ENCODE measurements around the gene OPN5. TPM values are rescaled to one million over a fixed set of nuclear protein-coding genes. Genes with fewer than 3 reads are reported as not detected.

Gene OPN5
- total and polyA plus RNA-seq, 2 experiments from 2014 or later: not detected

GRCh38 chr6:47844881-47845280, 63.0 kb downstream of the OPN5 start:
- DNase-seq (ENCODE audit: low spot score): no peak
- no peak overlapping the region for H3K27ac ChIP-seq (ENCODE audit: low read depth)
- no peaks in the 10 kb centered on the region for H3K27me3 ChIP-seq (ENCODE audit: insufficient read depth)
- no peaks in the 10 kb centered on the region for H3K27me3 Mint-ChIP-seq (ENCODE audit: insufficient read depth, low read depth, poor library complexity)
- H3K4me2 ChIP-seq: no peak overlapping the region
- H4K20me1 ChIP-seq (replicated peaks; ENCODE audit: insufficient read depth): no peaks in the 10 kb centered on the region
- no peaks in the 10 kb centered on the region for H3K36me3 ChIP-seq (ENCODE audit: insufficient read depth)
- peaks cover 19% of the 10 kb centered on the region; the same call in 1 of the 2 replicates for H3K9me2 ChIP-seq (ENCODE audit: insufficient read depth)
- no peaks in the 10 kb centered on the region for H3F3A ChIP-seq (replicated peaks; ENCODE audit: low read depth)
- H3K4me1 ChIP-seq (ENCODE audit: insufficient read depth): no peaks in the 10 kb centered on the region
- H3K4me3 ChIP-seq: no peak overlapping the region
- H3K36me3 Mint-ChIP-seq (ENCODE audit: low read depth): no peaks in the 10 kb centered on the region
- no peaks in the 10 kb centered on the region for H3K9me3 Mint-ChIP-seq
- no peaks in the 10 kb centered on the region for H3K4me1 Mint-ChIP-seq
- H3K27ac Mint-ChIP-seq: no peak overlapping the region
- H3K4me3 Mint-ChIP-seq: no peak overlapping the region
- TF ChIP-seq JUNB (IDR thresholded peaks at IDR 0.05; ENCODE audit: unreplicated experiment) (no peak), ZNF331 (CRISPR knock-in tag; IDR thresholded peaks at IDR 0.05; ENCODE audit: low read depth) (no peak), STAT1 (IDR thresholded peaks at IDR 0.05; ENCODE audit: unreplicated experiment) (no peak), NANOG (IDR thresholded peaks at IDR 0.05; ENCODE audit: borderline replicate concordance) (no peak), EZH2 (IDR thresholded peaks at IDR 0.05; ENCODE audit: low read depth, unreplicated experiment) (no peak), EZH2phosphoT487 (IDR thresholded peaks at IDR 0.05; ENCODE audit: unreplicated experiment) (no peak)
- TF ChIP-seq, protein P1, sequence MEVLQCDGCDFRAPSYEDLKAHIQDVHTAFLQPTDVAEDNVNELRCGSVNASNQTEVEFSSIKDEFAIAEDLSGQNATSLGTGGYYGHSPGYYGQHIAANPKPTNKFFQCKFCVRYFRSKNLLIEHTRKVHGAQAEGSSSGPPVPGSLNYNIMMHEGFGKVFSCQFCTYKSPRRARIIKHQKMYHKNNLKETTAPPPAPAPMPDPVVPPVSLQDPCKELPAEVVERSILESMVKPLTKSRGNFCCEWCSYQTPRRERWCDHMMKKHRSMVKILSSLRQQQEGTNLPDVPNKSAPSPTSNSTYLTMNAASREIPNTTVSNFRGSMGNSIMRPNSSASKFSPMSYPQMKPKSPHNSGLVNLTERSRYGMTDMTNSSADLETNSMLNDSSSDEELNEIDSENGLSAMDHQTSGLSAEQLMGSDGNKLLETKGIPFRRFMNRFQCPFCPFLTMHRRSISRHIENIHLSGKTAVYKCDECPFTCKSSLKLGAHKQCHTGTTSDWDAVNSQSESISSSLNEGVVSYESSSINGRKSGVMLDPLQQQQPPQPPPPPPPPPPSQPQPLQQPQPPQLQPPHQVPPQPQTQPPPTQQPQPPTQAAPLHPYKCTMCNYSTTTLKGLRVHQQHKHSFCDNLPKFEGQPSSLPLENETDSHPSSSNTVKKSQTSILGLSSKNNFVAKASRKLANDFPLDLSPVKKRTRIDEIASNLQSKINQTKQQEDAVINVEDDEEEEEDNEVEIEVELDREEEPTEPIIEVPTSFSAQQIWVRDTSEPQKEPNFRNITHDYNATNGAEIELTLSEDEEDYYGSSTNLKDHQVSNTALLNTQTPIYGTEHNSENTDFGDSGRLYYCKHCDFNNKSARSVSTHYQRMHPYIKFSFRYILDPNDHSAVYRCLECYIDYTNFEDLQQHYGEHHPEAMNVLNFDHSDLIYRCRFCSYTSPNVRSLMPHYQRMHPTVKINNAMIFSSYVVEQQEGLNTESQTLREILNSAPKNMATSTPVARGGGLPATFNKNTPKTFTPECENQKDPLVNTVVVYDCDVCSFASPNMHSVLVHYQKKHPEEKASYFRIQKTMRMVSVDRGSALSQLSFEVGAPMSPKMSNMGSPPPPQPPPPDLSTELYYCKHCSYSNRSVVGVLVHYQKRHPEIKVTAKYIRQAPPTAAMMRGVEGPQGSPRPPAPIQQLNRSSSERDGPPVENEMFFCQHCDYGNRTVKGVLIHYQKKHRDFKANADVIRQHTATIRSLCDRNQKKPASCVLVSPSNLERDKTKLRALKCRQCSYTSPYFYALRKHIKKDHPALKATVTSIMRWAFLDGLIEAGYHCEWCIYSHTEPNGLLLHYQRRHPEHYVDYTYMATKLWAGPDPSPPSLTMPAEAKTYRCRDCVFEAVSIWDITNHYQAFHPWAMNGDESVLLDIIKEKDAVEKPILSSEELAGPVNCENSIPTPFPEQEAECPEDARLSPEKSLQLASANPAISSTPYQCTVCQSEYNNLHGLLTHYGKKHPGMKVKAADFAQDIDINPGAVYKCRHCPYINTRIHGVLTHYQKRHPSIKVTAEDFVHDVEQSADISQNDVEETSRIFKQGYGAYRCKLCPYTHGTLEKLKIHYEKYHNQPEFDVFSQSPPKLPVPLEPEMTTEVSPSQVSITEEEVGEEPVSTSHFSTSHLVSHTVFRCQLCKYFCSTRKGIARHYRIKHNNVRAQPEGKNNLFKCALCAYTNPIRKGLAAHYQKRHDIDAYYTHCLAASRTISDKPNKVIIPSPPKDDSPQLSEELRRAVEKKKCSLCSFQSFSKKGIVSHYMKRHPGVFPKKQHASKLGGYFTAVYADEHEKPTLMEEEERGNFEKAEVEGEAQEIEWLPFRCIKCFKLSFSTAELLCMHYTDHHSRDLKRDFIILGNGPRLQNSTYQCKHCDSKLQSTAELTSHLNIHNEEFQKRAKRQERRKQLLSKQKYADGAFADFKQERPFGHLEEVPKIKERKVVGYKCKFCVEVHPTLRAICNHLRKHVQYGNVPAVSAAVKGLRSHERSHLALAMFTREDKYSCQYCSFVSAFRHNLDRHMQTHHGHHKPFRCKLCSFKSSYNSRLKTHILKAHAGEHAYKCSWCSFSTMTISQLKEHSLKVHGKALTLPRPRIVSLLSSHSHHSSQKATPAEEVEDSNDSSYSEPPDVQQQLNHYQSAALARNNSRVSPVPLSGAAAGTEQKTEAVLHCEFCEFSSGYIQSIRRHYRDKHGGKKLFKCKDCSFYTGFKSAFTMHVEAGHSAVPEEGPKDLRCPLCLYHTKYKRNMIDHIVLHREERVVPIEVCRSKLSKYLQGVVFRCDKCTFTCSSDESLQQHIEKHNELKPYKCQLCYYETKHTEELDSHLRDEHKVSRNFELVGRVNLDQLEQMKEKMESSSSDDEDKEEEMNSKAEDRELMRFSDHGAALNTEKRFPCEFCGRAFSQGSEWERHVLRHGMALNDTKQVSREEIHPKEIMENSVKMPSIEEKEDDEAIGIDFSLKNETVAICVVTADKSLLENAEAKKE (CRISPR knock-in tag; IDR thresholded peaks at IDR 0.05): no peak
- no peaks in the 10 kb centered on the region for H3K79me2 ChIP-seq (replicated peaks; ENCODE audit: insufficient read depth)
- H2AFZ ChIP-seq: no peak overlapping the region
- no peak for ATAC-seq

GRCh38 chr6:47846752-47847151, 64.9 kb downstream of the OPN5 start:
- no peaks in the 10 kb centered on the region for H3K27me3 ChIP-seq (ENCODE audit: insufficient read depth)
- Mint-ChIP-seq H3K4me3 (no peak overlapping the region), H3K27me3 (ENCODE audit: insufficient read depth, low read depth, poor library complexity) (no peaks in the 10 kb centered on the region), H3K9me3 (no peaks in the 10 kb centered on the region), H3K4me1 (no peaks in the 10 kb centered on the region), H3K27ac (no peak overlapping the region), H3K36me3 (ENCODE audit: low read depth) (no peaks in the 10 kb centered on the region)
- H3K4me3 ChIP-seq: no peak overlapping the region
- H3K36me3 ChIP-seq (ENCODE audit: insufficient read depth): no peaks in the 10 kb centered on the region
- H4K20me1 ChIP-seq (replicated peaks; ENCODE audit: insufficient read depth): no peaks in the 10 kb centered on the region
- H3K9me2 ChIP-seq (ENCODE audit: insufficient read depth): peaks cover 19% of the 10 kb centered on the region
- no peaks in the 10 kb centered on the region for H3K79me2 ChIP-seq (replicated peaks; ENCODE audit: insufficient read depth)
- H3F3A ChIP-seq (replicated peaks; ENCODE audit: low read depth): no peaks in the 10 kb centered on the region
- no peaks in the 10 kb centered on the region for H3K4me1 ChIP-seq (ENCODE audit: insufficient read depth)
- no peak overlapping the region for H3K4me2 ChIP-seq
- no peak overlapping the region for H3K27ac ChIP-seq (ENCODE audit: low read depth)
- no peak for ATAC-seq
- no peak overlapping the region for H2AFZ ChIP-seq
- DNase-seq (ENCODE audit: low spot score): no peak
- TF ChIP-seq EZH2phosphoT487 (IDR thresholded peaks at IDR 0.05; ENCODE audit: unreplicated experiment): no peak
- TF ChIP-seq CREB1 (CRISPR knock-in tag; IDR thresholded peaks at IDR 0.05; ENCODE audit: low read depth): no peak
- TF ChIP-seq EZH2 (IDR thresholded peaks at IDR 0.05; ENCODE audit: low read depth, unreplicated experiment): no peak
- TF ChIP-seq ZNF114 (CRISPR knock-in tag; IDR thresholded peaks at IDR 0.05): no peak
- TF ChIP-seq, protein P2, sequence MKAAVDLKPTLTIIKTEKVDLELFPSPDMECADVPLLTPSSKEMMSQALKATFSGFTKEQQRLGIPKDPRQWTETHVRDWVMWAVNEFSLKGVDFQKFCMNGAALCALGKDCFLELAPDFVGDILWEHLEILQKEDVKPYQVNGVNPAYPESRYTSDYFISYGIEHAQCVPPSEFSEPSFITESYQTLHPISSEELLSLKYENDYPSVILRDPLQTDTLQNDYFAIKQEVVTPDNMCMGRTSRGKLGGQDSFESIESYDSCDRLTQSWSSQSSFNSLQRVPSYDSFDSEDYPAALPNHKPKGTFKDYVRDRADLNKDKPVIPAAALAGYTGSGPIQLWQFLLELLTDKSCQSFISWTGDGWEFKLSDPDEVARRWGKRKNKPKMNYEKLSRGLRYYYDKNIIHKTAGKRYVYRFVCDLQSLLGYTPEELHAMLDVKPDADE (IDR thresholded peaks at IDR 0.05): no peak
- TF ChIP-seq ZNF331 (CRISPR knock-in tag; IDR thresholded peaks at IDR 0.05; ENCODE audit: low read depth): no peak
- TF ChIP-seq REST (IDR thresholded peaks at IDR 0.05; ENCODE audit: unreplicated experiment): no peak

Measured in GM23338 (cell line).